Esophagus muscularis mucosa (tissue), 4 donors: Measurements from ENCODE around the gene THOC6. TPM values are rescaled to one million over a fixed set of nuclear protein-coding genes. Genes with fewer than 3 reads are reported as not detected.

ENCODE experiments used
- DNase-seq: peaks from one replicate; pipeline ENCODE4 v3.0.0-alpha.2; 2017; ENCODE audit errors: extremely low spot score
- H3K27ac ChIP-seq, 4 donors: fragments of 200-600 bp; sonication (generic); replicated peaks in 1 of 4; 1 replicate in 3 of 4; 2 replicates in 1 of 4; pipeline ENCODE4 v1.5.1; 2016 to 2019; ENCODE audit warnings: mild to moderate bottlenecking in 1 of 4
- H3K27me3 ChIP-seq, 4 donors: fragments of 200-600 bp; sonication (generic); one replicate each; pipeline versions ENCODE4 v1.5.1 to v1.6.0; 2016 to 2019
- H3K36me3 ChIP-seq, 4 donors: fragments of 200-600 bp; sonication (generic); one replicate each; pipeline ENCODE4 v1.5.1; 2016 to 2019
- H3K4me1 ChIP-seq, 4 donors: fragments of 200-600 bp; sonication (generic); one replicate each; pipeline ENCODE4 v1.5.1; 2016 to 2019
- H3K4me3 ChIP-seq, 4 donors: fragments of 200-600 bp; sonication (generic); 1 replicate in 2 of 4; 2 replicates in 2 of 4; pipeline ENCODE4 v1.5.1; 2016 to 2019; ENCODE audit warnings: mild to moderate bottlenecking in 4 of 4, moderate library complexity in 1 of 4
- H3K9me3 ChIP-seq, 4 donors: fragments of 200-600 bp; sonication (generic); 1 replicate in 3 of 4; 2 replicates in 1 of 4; pipeline ENCODE4 v1.5.1; 2016 to 2019
- EP300 ChIP-seq: sonication (generic); formaldehyde crosslinking; IDR thresholded peaks from one replicate; pipeline ENCODE4 v1.6.1; 2017; ENCODE audit warnings: antibody characterized with exemption
- POLR2A ChIP-seq: fragments of 450-650 bp; IDR thresholded peaks from one replicate; pipeline ENCODE4 v1.6.1; 2017; ENCODE audit warnings: antibody characterized with exemption, moderate library complexity, mild to moderate bottlenecking, low read depth
- POLR2AphosphoS5 ChIP-seq, 2 donors: sonication (generic); formaldehyde crosslinking; IDR thresholded peaks; one replicate each; pipeline ENCODE4 v1.6.1; 2017; ENCODE audit warnings: antibody characterized with exemption in 2 of 2
- WGBS: methylation state at CpG from one replicate; pipeline ENCODE4 v1.1.5; 2018; 5-methylcytosine and 5-hydroxymethylcytosine counted together
- intact Hi-C: fragments of 100-400 bp; cut with DNase I; formaldehyde crosslinking; loops from one replicate; pipeline ENCODE4 v1.15.1; 2023
- total RNA-seq, 4 donors: library from RNA; depleted of rRNA; stranded (reverse); fragments of >200 nt; gene quantifications; one replicate each; pipeline versions ENCODE4 v1.1.0 to v1.2.1, GENCODE V29; 2016
- TF ChIP-seq, protein P1 (sequence below), 3 experiments: fragments of 200-600 bp in 2 of 3; fragments of 450-650 bp in 1 of 3; sonication (generic) in 2 of 3; IDR thresholded peaks; one replicate each; pipeline ENCODE4 v1.5.1; 2017 to 2019; ENCODE audit warnings: antibody characterized with exemption in 3 of 3, mild to moderate bottlenecking in 2 of 3, moderate library complexity in 1 of 3

Gene THOC6
- total RNA-seq, 4 donors from 2014 or later: 14.1 to 27.9 (median 23.0) TPM

DNA sequence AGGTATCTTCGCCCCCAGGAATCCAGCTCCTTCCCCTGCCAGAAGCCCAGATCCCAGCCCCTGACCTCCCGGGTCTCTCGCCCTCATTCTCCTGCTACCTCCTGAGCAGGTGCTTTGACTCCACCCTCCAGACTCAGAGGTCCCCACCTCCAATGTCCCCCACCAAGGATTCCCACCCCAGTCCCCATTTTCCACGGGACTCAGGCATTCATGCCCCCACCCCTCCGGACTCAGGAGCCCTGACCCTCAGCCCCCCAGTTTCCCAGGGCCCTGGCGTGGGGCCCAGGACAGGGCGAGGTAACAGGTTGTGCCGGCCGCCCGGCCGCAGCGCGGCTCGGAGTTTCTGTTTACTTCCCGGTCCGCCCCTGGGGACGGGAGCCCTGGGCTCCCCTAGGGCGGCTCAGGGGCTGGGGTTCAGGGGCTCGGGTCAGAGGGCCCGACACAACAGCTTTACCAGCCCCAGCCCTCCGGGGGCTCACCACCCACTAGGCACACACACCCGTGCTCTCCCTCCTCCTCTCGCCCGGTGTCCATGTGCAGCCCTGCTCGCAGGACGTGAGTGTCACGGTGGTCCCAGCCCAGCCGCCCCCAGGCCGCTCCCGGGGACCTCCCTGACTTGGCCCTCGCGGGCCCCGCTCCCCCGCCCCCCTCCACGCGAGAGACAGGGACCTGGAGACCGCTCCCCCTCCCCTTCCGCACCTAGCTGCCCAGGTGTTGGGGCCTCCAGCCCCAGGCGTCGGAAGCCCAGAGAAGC is 12.3 kb downstream of the THOC6 start:
- TF ChIP-seq EP300 (no peak), POLR2A (no peak), POLR2AphosphoS5 (IDR thresholded peaks at IDR 0.05) (no peak)
- TF ChIP-seq, protein P1, sequence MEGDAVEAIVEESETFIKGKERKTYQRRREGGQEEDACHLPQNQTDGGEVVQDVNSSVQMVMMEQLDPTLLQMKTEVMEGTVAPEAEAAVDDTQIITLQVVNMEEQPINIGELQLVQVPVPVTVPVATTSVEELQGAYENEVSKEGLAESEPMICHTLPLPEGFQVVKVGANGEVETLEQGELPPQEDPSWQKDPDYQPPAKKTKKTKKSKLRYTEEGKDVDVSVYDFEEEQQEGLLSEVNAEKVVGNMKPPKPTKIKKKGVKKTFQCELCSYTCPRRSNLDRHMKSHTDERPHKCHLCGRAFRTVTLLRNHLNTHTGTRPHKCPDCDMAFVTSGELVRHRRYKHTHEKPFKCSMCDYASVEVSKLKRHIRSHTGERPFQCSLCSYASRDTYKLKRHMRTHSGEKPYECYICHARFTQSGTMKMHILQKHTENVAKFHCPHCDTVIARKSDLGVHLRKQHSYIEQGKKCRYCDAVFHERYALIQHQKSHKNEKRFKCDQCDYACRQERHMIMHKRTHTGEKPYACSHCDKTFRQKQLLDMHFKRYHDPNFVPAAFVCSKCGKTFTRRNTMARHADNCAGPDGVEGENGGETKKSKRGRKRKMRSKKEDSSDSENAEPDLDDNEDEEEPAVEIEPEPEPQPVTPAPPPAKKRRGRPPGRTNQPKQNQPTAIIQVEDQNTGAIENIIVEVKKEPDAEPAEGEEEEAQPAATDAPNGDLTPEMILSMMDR (IDR thresholded peaks at IDR 0.05): no peak
- Histone ChIP-seq H3K4me3 (peak overlapping the region in 2 of 4 donors; percentile 22 to 27), H3K27me3 (peaks cover 0 to 99% (median 48%) of the 10 kb centered on the region in 4 donors), H3K4me1 (peaks cover 7 to 13% (median 10%) of the 10 kb centered on the region in 4 donors), H3K27ac (no peak overlapping the region), H3K9me3 (no peaks in the 10 kb centered on the region), H3K36me3 (no peaks in the 10 kb centered on the region)
- WGBS: 4% methylated on average over 12 of the region's 40 CpGs
- DNase-seq: no peak
- intact Hi-C loops: no loop called here

DNA sequence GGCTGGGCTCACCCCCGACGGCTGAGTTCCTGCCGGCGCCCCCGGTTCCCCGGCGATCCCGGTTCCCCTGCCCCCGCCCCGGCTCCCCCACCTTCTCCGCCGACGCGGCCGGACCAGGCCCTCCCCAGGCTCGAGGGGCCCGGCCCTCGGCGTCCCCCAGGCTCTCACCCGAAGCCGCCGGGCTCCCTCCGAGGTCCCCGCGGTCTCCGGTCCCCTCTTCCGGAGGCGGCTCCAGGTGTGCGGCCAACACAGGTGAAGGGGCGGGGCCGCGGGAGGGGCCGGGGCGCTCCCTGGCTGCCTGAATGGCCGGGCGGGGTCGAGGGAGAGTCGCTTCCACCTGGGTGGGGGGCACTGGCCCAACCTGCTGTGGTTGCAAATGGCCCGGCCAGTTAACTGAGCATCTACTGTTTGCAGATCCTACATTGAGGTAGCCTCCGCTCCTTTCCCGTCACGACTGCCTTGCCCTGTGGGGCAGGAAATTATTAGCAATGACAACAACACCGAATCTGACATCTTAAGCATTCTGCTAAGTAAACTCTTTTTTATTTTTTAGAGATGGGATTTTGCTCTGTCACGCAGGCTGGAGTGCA is 13.0 kb downstream of the THOC6 start, which contains the start of gene BICDL2:
TSS of gene BICDL2 (minus strand) at position 219 of the 590 bp plus-strand sequence. CDS start 1,448 bp downstream, outside the sequence.
- intact Hi-C loops: no loop called here
- H3K4me1 ChIP-seq: peaks cover 7 to 13% (median 10%) of the 10 kb centered on the region in 4 donors
- peak within 1 kb of the TSS in 2 of 4 donors; percentile 22 to 27 for H3K4me3 ChIP-seq
- no peak within 1 kb of the TSS for H3K27ac ChIP-seq
- no peaks in the 10 kb centered on the region for H3K36me3 ChIP-seq
- DNase-seq: no peak
- H3K9me3 ChIP-seq: no peaks in the 10 kb centered on the region
- peaks cover 0 to 99% (median 46%) of the 10 kb centered on the region in 4 donors for H3K27me3 ChIP-seq
- 20% methylated on average over 19 of the region's 44 CpGs for WGBS
- TF ChIP-seq EP300 (no peak), POLR2AphosphoS5 (IDR thresholded peaks at IDR 0.05) (no peak), POLR2A (no peak)
- TF ChIP-seq, protein P1 (IDR thresholded peaks at IDR 0.05): no peak

DNA sequence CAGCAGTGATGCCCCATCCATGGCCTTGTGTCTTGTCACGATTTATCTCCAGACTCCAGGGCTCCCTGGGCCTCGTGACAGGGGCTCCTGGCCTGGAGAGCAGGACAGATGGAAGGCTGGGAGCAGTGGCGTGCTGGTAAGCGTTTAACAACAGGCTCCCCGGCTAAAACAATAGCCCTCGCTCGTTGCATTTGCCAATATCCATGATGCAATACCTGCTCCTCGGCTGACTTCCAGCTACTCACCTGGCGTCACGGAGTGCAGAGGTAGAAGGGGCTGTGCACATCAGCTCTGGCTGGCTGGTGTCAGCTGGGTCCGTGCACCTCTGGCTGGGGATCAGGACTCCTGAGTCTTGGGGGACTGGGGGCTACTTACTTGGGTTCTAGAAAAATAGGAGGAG is 14.4 kb downstream of the THOC6 start:
- peaks cover 7 to 13% (median 10%) of the 10 kb centered on the region in 4 donors for H3K4me1 ChIP-seq
- WGBS: 53% methylated on average over 7 of the region's 11 CpGs
- H3K27ac ChIP-seq: no peak overlapping the region
- TF ChIP-seq, protein P1 (IDR thresholded peaks at IDR 0.05): no peak
- TF ChIP-seq POLR2A: no peak
- no peak for TF ChIP-seq EP300
- TF ChIP-seq POLR2AphosphoS5 (IDR thresholded peaks at IDR 0.05): no peak
- DNase-seq: no peak
- H3K36me3 ChIP-seq: no peaks in the 10 kb centered on the region
- no peaks in the 10 kb centered on the region for H3K9me3 ChIP-seq
- intact Hi-C loops: no loop called here
- no peak overlapping the region for H3K4me3 ChIP-seq
- peaks cover 0 to 98% (median 46%) of the 10 kb centered on the region in 4 donors for H3K27me3 ChIP-seq

DNA sequence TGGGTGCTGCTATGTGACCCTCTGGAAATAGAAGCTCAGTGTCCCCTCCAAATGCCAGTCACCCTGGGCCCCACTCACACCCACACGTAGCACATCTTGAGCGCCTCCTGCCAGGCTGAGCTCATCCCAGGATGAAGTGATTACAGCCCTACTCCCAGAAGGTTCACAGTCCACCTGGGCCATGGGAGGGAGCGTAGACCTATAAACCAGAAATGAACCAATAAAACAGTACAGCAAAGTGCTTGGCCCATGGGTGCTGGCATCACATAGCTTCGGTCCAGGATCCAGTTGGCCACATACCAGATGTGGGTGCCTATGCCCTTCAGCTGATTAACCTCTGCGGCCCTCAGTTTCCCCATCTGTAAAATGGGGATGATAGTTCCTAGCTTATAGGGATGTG is 15.1 kb downstream of the THOC6 start:
- no peak overlapping the region for H3K4me3 ChIP-seq
- WGBS: 87% methylated on average over 5 of the region's 5 CpGs

More for the DNA sequence above, 15.1 kb downstream of the THOC6 start:
- no peaks in the 10 kb centered on the region for H3K36me3 ChIP-seq
- no peak overlapping the region for H3K27ac ChIP-seq
- peaks cover 7 to 13% (median 10%) of the 10 kb centered on the region in 4 donors for H3K4me1 ChIP-seq
- TF ChIP-seq, protein P1 (IDR thresholded peaks at IDR 0.05): no peak
- TF ChIP-seq POLR2AphosphoS5 (IDR thresholded peaks at IDR 0.05) (no peak), EP300 (no peak), POLR2A (no peak)
- DNase-seq: no peak
- intact Hi-C loops: no loop called here
- H3K9me3 ChIP-seq: no peaks in the 10 kb centered on the region
- peaks cover 0 to 98% (median 49%) of the 10 kb centered on the region in 4 donors for H3K27me3 ChIP-seq
